ENCODE results near the gene TEX26.

DNA sequence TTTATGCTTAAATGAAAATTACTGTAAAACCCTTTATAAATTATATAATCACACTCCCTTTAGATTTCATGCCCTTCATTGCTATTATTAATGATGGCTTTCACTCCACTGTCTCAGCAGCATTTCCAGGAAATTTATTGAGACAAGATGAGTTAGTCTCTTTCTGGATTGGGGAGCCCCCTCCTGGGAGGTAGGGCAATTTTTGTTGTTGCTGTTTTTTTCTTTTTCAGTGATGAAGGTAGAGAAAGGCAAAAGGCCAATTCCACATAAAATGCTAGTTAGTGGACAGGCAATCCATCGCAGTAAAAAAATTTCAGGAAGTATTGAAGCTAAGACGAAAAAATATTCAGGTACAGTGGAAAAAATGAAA, 80.2 kb downstream of the TEX26 start:
- TF ChIP-seq, protein P1, sequence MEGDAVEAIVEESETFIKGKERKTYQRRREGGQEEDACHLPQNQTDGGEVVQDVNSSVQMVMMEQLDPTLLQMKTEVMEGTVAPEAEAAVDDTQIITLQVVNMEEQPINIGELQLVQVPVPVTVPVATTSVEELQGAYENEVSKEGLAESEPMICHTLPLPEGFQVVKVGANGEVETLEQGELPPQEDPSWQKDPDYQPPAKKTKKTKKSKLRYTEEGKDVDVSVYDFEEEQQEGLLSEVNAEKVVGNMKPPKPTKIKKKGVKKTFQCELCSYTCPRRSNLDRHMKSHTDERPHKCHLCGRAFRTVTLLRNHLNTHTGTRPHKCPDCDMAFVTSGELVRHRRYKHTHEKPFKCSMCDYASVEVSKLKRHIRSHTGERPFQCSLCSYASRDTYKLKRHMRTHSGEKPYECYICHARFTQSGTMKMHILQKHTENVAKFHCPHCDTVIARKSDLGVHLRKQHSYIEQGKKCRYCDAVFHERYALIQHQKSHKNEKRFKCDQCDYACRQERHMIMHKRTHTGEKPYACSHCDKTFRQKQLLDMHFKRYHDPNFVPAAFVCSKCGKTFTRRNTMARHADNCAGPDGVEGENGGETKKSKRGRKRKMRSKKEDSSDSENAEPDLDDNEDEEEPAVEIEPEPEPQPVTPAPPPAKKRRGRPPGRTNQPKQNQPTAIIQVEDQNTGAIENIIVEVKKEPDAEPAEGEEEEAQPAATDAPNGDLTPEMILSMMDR (IDR thresholded peaks at IDR 0.05; ENCODE audit: low read length): no peak
- no peak for TF ChIP-seq EZH2 (optimal IDR thresholded peaks at IDR 0.05; ENCODE audit: low read depth, low read length)

Measured in MM.1S (cell line).